Colonic mucosa (tissue), 4 donors: ENCODE results near the gene OR52M1. TPM values are rescaled to one million over a fixed set of nuclear protein-coding genes. Genes with fewer than 3 reads are reported as not detected.

ENCODE experiments used
- DNase-seq: peaks from one replicate; pipeline ENCODE4 v3.0.0-alpha.2; 2020
- H3K27ac ChIP-seq: fragments of 200-600 bp; one replicate; pipeline ENCODE4 v1.8.0; 2021
- H3K27me3 ChIP-seq: fragments of 200-600 bp; one replicate; pipeline ENCODE4 v1.8.0; 2021
- H3K36me3 ChIP-seq: fragments of 200-600 bp; one replicate; pipeline ENCODE4 v1.8.0; 2021
- H3K4me1 ChIP-seq: fragments of 200-600 bp; one replicate; pipeline ENCODE4 v1.8.0; 2021; ENCODE audit warnings: mild to moderate bottlenecking
- H3K4me3 ChIP-seq: fragments of 200-600 bp; one replicate; pipeline ENCODE4 v1.8.0; 2021
- H3K9ac ChIP-seq, 2 donors: one replicate each; pipeline ENCODE4 v1.7.0; 2013; ENCODE audit warnings: control low read depth in 2 of 2, low read depth in 2 of 2, low read length in 2 of 2
- H3K9me3 ChIP-seq: fragments of 200-600 bp; one replicate; pipeline ENCODE4 v1.8.0; 2021
- CTCF ChIP-seq: fragments of 200-600 bp; IDR thresholded peaks from one replicate; pipeline ENCODE4 v1.8.0; 2022; ENCODE audit warnings: antibody characterized with exemption, mild to moderate bottlenecking
- intact Hi-C: fragments of 100-400 bp; cut with DNase I; formaldehyde crosslinking; loops from one replicate; pipeline ENCODE4 v1.14.1; 2022
- total RNA-seq, 2 donors: library from RNA; stranded (reverse); fragmentation: NEBNext Ultra II Directional in 1 of 2; extraction: Animal tissue kit (Norgen Biotek cat#: 25700) in 1 of 2; gene quantifications; one replicate each; pipeline ENCODE4 v1.2.1, GENCODE V29; 2021
- donor health status: healthy.
- donor health status: DM: no; HTN: no; CAD: no.
- donor health status: DM: no; HTN: no; CAD: no.

The OR52M1 gene
- total RNA-seq, 2 donors from 2014 or later, result not detected

DNA sequence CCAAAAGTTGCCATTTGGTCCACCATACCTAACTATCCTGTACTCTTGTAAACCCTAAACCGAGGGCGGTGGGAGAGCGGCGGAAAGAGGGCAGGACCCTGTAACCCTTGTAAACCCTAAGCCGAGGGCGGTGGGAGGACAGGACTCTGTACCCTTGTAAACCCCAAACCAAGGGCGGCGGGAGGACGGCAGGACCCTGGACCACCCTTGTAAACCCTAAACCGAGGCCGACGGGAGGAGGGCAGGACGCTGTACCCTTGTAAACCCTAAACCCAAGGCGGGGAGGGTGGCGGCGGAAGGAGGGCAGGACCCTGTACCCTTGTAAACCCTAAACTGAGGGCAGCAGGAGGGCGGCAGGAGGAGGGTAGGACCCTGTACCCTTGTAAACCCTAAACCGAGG lies 24.1 kb downstream of the OR52M1 start:
- no peak for TF ChIP-seq CTCF
- no peak overlapping the region for H3K4me3 ChIP-seq
- no peaks in the 10 kb centered on the region for H3K9me3 ChIP-seq
- H3K4me1 ChIP-seq, result no peaks in the 10 kb centered on the region
- no peak overlapping the region for H3K9ac ChIP-seq
- no peak for DNase-seq
- intact Hi-C loops, result no loop called here
- no peaks in the 10 kb centered on the region for H3K36me3 ChIP-seq
- H3K27ac ChIP-seq, result no peak overlapping the region
- H3K27me3 ChIP-seq, result no peaks in the 10 kb centered on the region

DNA sequence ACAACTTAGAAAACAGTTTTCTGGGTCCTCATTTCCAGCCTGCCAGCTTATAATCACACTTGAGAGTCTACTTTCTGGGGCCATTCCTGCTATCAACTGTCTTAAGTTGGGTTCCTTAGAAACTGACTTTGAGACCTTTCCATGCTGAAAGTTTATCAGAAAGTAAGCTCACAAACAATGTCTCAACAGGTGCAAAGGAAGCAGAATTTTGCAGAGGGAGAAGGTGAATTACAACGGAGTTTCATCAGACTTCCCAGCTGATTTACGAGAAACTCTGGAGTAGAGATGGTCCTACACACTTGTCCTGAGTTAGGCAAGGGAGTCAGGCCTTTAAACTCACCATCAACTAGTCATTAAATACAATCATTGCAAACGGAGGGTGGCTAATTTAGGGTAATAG lies 31.9 kb downstream of the OR52M1 start:
- Histone ChIP-seq H3K27ac (no peak overlapping the region), H3K9ac (no peak overlapping the region), H3K4me3 (no peak overlapping the region), H3K36me3 (no peaks in the 10 kb centered on the region), H3K4me1 (no peaks in the 10 kb centered on the region), H3K27me3 (no peaks in the 10 kb centered on the region), H3K9me3 (no peaks in the 10 kb centered on the region)
- no peak for DNase-seq
- intact Hi-C loops, result no loop called here
- no peak for TF ChIP-seq CTCF

DNA sequence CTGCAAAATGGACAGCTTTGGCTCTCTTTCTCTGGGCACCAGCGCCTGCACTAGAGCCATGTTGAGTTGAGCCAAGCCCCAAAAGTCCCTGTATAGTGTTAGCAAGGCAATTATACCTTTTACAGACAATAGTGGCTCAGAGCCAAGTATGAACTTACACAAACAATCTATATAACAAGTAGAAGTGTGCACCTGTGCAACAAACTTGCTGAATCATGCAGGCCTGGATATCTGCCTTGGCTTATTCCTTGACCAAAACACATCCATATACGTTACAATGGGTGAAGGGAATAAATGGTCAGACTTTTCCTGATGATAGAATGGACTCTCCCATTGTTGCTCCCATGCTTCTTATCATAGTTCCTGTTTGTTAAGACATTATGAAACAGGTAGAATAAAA lies 32.8 kb downstream of the OR52M1 start:
- DNase-seq, result peak; percentile 33
- no peaks in the 10 kb centered on the region for H3K4me1 ChIP-seq
- H3K27me3 ChIP-seq, result no peaks in the 10 kb centered on the region
- H3K36me3 ChIP-seq, result no peaks in the 10 kb centered on the region
- H3K9ac ChIP-seq, result no peak overlapping the region
- H3K9me3 ChIP-seq, result no peaks in the 10 kb centered on the region
- H3K27ac ChIP-seq, result no peak overlapping the region
- TF ChIP-seq CTCF, result no peak
- no peak overlapping the region for H3K4me3 ChIP-seq
- intact Hi-C loops, result no loop called here

GRCh38 chr11:4578624-4579023 lies 33.6 kb downstream of the OR52M1 start:
- DNase-seq, result no peak
- Histone ChIP-seq H3K4me3 (no peak overlapping the region), H3K27ac (no peak overlapping the region), H3K27me3 (no peaks in the 10 kb centered on the region), H3K4me1 (no peaks in the 10 kb centered on the region), H3K36me3 (no peaks in the 10 kb centered on the region), H3K9ac (no peak overlapping the region), H3K9me3 (no peaks in the 10 kb centered on the region)
- intact Hi-C loops, result no loop called here
- TF ChIP-seq CTCF, result no peak

DNA sequence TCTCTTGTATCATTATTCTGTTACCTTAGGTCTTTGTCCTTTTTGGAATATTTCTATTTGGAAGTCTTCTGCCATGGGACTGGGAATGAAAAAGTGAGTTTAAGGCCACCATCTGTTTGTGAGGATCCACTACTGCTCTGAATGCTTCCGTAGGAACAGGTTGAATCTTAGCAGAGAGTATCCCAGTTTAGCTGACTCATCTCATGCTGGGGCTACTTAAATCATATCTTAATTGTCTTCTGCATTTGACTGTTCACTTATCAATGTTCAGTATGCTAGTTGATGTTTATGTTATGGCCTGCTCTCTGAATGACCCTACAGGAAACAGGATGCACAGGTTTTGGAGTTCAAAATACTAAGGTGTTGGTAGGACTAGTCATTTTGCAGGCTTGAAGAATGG lies 35.1 kb downstream of the OR52M1 start:
- no peak overlapping the region for H3K27ac ChIP-seq
- H3K9ac ChIP-seq, result no peak overlapping the region
- no peak for DNase-seq
- no peaks in the 10 kb centered on the region for H3K9me3 ChIP-seq
- TF ChIP-seq CTCF, result no peak
- no peaks in the 10 kb centered on the region for H3K27me3 ChIP-seq
- intact Hi-C loops, result no loop called here
- H3K4me1 ChIP-seq, result no peaks in the 10 kb centered on the region
- H3K36me3 ChIP-seq, result no peaks in the 10 kb centered on the region
- H3K4me3 ChIP-seq, result no peak overlapping the region

DNA sequence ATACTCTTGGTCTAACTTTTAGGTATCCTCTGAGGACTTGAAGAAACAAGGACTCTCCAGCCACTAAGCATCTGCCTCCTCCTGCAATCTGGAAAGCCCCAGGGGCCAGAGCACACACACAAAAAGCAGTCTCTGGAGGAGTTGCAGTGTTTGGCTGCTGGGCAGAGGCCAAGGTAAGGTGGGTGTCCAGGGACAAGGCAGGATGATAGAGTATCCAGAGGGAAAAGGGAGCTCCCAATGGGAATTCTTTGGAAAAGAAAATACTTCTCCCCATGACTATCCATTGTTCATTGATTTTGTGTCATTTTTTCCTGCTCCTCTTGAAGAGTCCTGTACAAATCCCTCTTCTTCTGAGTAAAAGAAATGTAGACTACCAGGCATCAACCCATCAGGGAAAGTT lies 36.5 kb downstream of the OR52M1 start, which contains the start of gene OR52I2:
OR52I2 (plus strand) TSS at position 301 of the 400 bp plus-strand sequence.
- no peak within 1 kb of the TSS for H3K9ac ChIP-seq
- no peak for TF ChIP-seq CTCF
- H3K9me3 ChIP-seq, result no peaks in the 10 kb centered on the region
- intact Hi-C loops, result no loop called here
- H3K4me1 ChIP-seq, result no peaks in the 10 kb centered on the region
- H3K27me3 ChIP-seq, result no peaks in the 10 kb centered on the region
- no peak for DNase-seq
- H3K27ac ChIP-seq, result no peak within 1 kb of the TSS
- H3K36me3 ChIP-seq, result no peaks in the 10 kb centered on the region
- H3K4me3 ChIP-seq, result no peak within 1 kb of the TSS
